Endothelial cell of umbilical vein (primary cell): ENCODE measurements around the gene CCDC57. TPM values are rescaled to one million over a fixed set of nuclear protein-coding genes. Genes with fewer than 3 reads are reported as not detected.

Experiments used
- BruUV-seq: library from RNA; stranded (reverse); fragments of 400-500 nt; replicated peaks from 2 replicates; lab custom pipeline; 2021; lab: Mats Ljungman, UMichigan
- CTCF ChIA-PET: fragments of 300-600, 350-600 bp; sonication (Branson Sonifier 250); formaldehyde crosslinking; loops from one replicate; lab custom pipeline; 2021; ENCODE audit warnings: antibody characterized with exemption, inconsistent platforms; lab: Charles Lee
- POLR2A ChIA-PET: fragments of 300-600, 350-600 bp; sonication (Branson Sonifier 250); formaldehyde crosslinking; loops from one replicate; lab custom pipeline; 2021; ENCODE audit warnings: antibody characterized with exemption, inconsistent platforms; lab: Charles Lee
- DNase-seq: peaks from one replicate; pipeline ENCODE4 v3.0.0-alpha.2; 2011; ENCODE audit warnings: low read depth, low spot score
- FAIRE-seq: peaks from 2 replicates; lab custom pipeline; 2011; peaks lifted over from hg19 to GRCh38; lab: Jason Lieb, UNC
- H2AFZ ChIP-seq: 2 replicates; pipeline ENCODE4 v1.6.0; 2012; ENCODE audit warnings: low read depth, low read length, control low read depth, inconsistent platforms
- H3K27ac ChIP-seq: 2 replicates; pipeline ENCODE4 v1.5.1; 2011; ENCODE audit warnings: low read depth, mild to moderate bottlenecking, control low read depth, low read length, moderate library complexity; ENCODE audit not compliant: insufficient read depth
- H3K27me3 ChIP-seq, 2 experiments: 2 replicates each; pipeline versions ENCODE4 v1.6.0 to v1.6.1; 2011; ENCODE audit warnings: low read length in 2 of 2, mixed read lengths in 1 of 2; ENCODE audit not compliant: control insufficient read depth in 2 of 2, insufficient read depth in 2 of 2
- H3K36me3 ChIP-seq, 2 experiments: 2 replicates in 1 of 2; 3 replicates in 1 of 2; pipeline ENCODE4 v1.5.1; 2011; ENCODE audit warnings: low read length in 2 of 2, mild to moderate bottlenecking in 1 of 2, moderate library complexity in 1 of 2; ENCODE audit not compliant: control insufficient read depth in 2 of 2, insufficient read depth in 2 of 2; ENCODE audit errors: extremely low read depth in 1 of 2
- H3K4me1 ChIP-seq: 3 replicates; pipeline ENCODE4 v1.5.1; 2011; ENCODE audit warnings: mild to moderate bottlenecking, low read length; ENCODE audit not compliant: control insufficient read depth, insufficient read depth; ENCODE audit errors: extremely low read depth
- H3K4me2 ChIP-seq: 2 replicates; pipeline ENCODE4 v1.6.1; 2011; ENCODE audit warnings: low read length, control low read depth, mixed read lengths; ENCODE audit not compliant: insufficient read depth
- H3K4me3 ChIP-seq, 3 experiments: fragments of 200-600 bp in 1 of 3; sonication (generic), shearing (Covaris generic) in 1 of 3; replicated peaks in 1 of 3; 2 replicates each; pipeline ENCODE4 v1.5.1; 2011 to 2016; ENCODE audit warnings: control low read depth in 3 of 3, low read length in 3 of 3, mild to moderate bottlenecking in 2 of 3, inconsistent platforms in 1 of 3, low read depth in 1 of 3, moderate library complexity in 1 of 3; ENCODE audit not compliant: insufficient read depth in 1 of 3
- H3K79me2 ChIP-seq: 2 replicates; pipeline ENCODE4 v1.6.0; 2012; ENCODE audit warnings: low read length, inconsistent platforms; ENCODE audit not compliant: control insufficient read depth, insufficient read depth
- H3K9ac ChIP-seq: replicated peaks from 2 replicates; pipeline ENCODE3; 2011; ENCODE audit warnings: low read length, control low read depth; ENCODE audit not compliant: insufficient read depth; ENCODE audit errors: extremely low read depth
- H3K9me1 ChIP-seq: replicated peaks from 3 replicates; pipeline ENCODE4 v1.6.0; 2011; ENCODE audit warnings: mild to moderate bottlenecking, low read length; ENCODE audit not compliant: control insufficient read depth, insufficient read depth; ENCODE audit errors: extremely low read depth
- H3K9me3 ChIP-seq: replicated peaks from 2 replicates; pipeline ENCODE4 v1.5.1; 2012; ENCODE audit warnings: low read length, inconsistent platforms; ENCODE audit not compliant: control insufficient read depth, insufficient read depth
- H4K20me1 ChIP-seq: replicated peaks from 2 replicates; pipeline ENCODE3; 2011; ENCODE audit warnings: mild to moderate bottlenecking, low read length; ENCODE audit not compliant: control insufficient read depth, insufficient read depth; ENCODE audit errors: extremely low read depth
- CTCF ChIP-seq, 2 donors: IDR thresholded peaks; 1 replicate in 1 of 2; 2 replicates in 1 of 2; pipeline ENCODE4 v1.5.1; 2011; ENCODE audit warnings: low read length in 2 of 2, mild to moderate bottlenecking in 2 of 2, moderate library complexity in 2 of 2, control low read depth in 1 of 2, inconsistent platforms in 1 of 2, low read depth in 1 of 2; ENCODE audit not compliant: insufficient read depth in 1 of 2; ENCODE audit errors: extremely low read depth in 1 of 2
- EZH2 ChIP-seq: IDR thresholded peaks from 2 replicates; pipeline ENCODE4 v1.6.1; 2012; ENCODE audit warnings: borderline replicate concordance, low read depth, mild to moderate bottlenecking, moderate library complexity, low read length, inconsistent platforms; ENCODE audit not compliant: severe bottlenecking
- FOS ChIP-seq: IDR thresholded peaks from 2 replicates; pipeline ENCODE4 v1.6.1; 2011; ENCODE audit warnings: mild to moderate bottlenecking, low read length, moderate library complexity, borderline replicate concordance; ENCODE audit not compliant: insufficient read depth
- GATA2 ChIP-seq: IDR thresholded peaks from 2 replicates; pipeline ENCODE4 v1.7.0; 2011; ENCODE audit warnings: low read depth, mild to moderate bottlenecking, moderate library complexity, mixed read lengths, low read length; ENCODE audit not compliant: insufficient read length, insufficient read depth
- JUN ChIP-seq: IDR thresholded peaks from 2 replicates; pipeline ENCODE4 v1.6.1; 2011; ENCODE audit warnings: borderline replicate concordance, low read depth; ENCODE audit not compliant: insufficient read length, insufficient read depth
- MAX ChIP-seq: IDR thresholded peaks from 2 replicates; pipeline ENCODE4 v1.6.1; 2011; ENCODE audit not compliant: insufficient read depth, insufficient read length
- MYC ChIP-seq: IDR thresholded peaks from one replicate; pipeline ENCODE4 v1.6.1; 2011; ENCODE audit warnings: mild to moderate bottlenecking, low read depth, low read length
- POLR2A ChIP-seq: IDR thresholded peaks from 2 replicates; pipeline ENCODE4 v1.6.1; 2012; ENCODE audit warnings: low read depth, mild to moderate bottlenecking, control low read depth, low read length
- POLR2AphosphoS5 ChIP-seq: IDR thresholded peaks from 2 replicates; pipeline ENCODE4 v1.6.1; 2012; ENCODE audit warnings: low read depth, mild to moderate bottlenecking, control low read depth, low read length, moderate library complexity; ENCODE audit not compliant: insufficient read depth
- dilution Hi-C: fragments of 300-500 bp; cut with MboI; formaldehyde crosslinking; loops from one replicate; pipeline ENCODE4 v1.15.0; 2019; ENCODE audit warnings: low sequenced_read_pairs; ENCODE audit not compliant: extremely low pct_ligation_motif_present
- intact Hi-C: fragments of 100-400 bp; cut with micrococcal nuclease; formaldehyde crosslinking; loops from one replicate; pipeline ENCODE4 v1.10.0; 2022
- polyA plus RNA-seq, 4 experiments: library from polyadenylated mRNA; depleted of rRNA in 3 of 4; stranded (reverse) in 3 of 4; unstranded in 1 of 4; fragments of >200 nt; gene quantifications; 2 replicates each; pipeline versions ENCODE4 v1.2.1 to v1.2.3, GENCODE V29; 2011 to 2012; ENCODE audit warnings: missing spikeins in 1 of 4
- total RNA-seq: library from RNA; stranded (reverse); gene quantifications from 2 replicates; pipeline ENCODE4 v1.2.3, GENCODE V29; 2021

CCDC57 gene
- total and polyA plus RNA-seq, 2 donors (not counting 3 experiments of a cell fraction or from before 2014, with no cell fraction given) = 18.6 to 31.6 TPM

- peak overlapping the region; percentile 26 for H2AFZ ChIP-seq
- H3K36me3 ChIP-seq = no peaks in the 10 kb centered on the region
- dilution Hi-C loops (no loop called here), intact Hi-C loops (loop anchor here (1.0 to 10.0 kb wide), 2 partner anchors 13 to 192 kb away; partner anchors contain the start of genes CENPX, LRRC45 and SLC16A3)
- H3K9me1 ChIP-seq = no peaks in the 10 kb centered on the region
- H3K4me1 ChIP-seq = peaks cover 33% of the 10 kb centered on the region
- no peak overlapping the region for H3K4me3 ChIP-seq
- no peaks in the 10 kb centered on the region for H3K9me3 ChIP-seq
- H3K27me3 ChIP-seq = no peaks in the 10 kb centered on the region
- ChIA-PET POLR2A (interaction anchor here (1.1 kb wide), 1 partner anchor 13 kb away, joined by 3 read pairs; the partner anchor contains the start of gene SLC16A3), CTCF (interaction anchor here (5.3 kb wide), 1 partner anchor 11 kb away, joined by 22 read pairs; no protein-coding TSS in a partner anchor)
- DNase-seq = peak; percentile 43
- peak overlapping the region; percentile 98 for H3K27ac ChIP-seq
- FAIRE-seq = peak; percentile 83
- no peaks in the 10 kb centered on the region for H4K20me1 ChIP-seq
- peak overlapping the region; percentile 52 for H3K4me2 ChIP-seq
- H3K9ac ChIP-seq = peak overlapping the region; percentile 81
- no peaks in the 10 kb centered on the region for H3K79me2 ChIP-seq
- no peak for TF ChIP-seq FOS
- TF ChIP-seq CTCF (IDR thresholded peaks at IDR 0.05; ENCODE audit: extremely low read depth in 1 of 2, insufficient read depth in 1 of 2, low read depth in 1 of 2, low read length in 2 of 2) = no peak
- TF ChIP-seq MYC = no peak
- no peak for TF ChIP-seq JUN
- no peak for TF ChIP-seq GATA2
- no peak for TF ChIP-seq POLR2A
- TF ChIP-seq MAX = no peak
- TF ChIP-seq EZH2 = no peak
- TF ChIP-seq POLR2AphosphoS5 = no peak
- BruUV-seq = no TSS peak
These were observed 3.9 kb upstream of the CCDC57 start for GRCh38 chr17:82216301-82217119.
